CMK (cell line): Measurements from ENCODE around the gene COA5.

Source experiments
- DNase-seq: peaks from one replicate; pipeline ENCODE4 v3.0.0-alpha.2; 2010; ENCODE audit warnings: low read depth

Gene COA5

DNA sequence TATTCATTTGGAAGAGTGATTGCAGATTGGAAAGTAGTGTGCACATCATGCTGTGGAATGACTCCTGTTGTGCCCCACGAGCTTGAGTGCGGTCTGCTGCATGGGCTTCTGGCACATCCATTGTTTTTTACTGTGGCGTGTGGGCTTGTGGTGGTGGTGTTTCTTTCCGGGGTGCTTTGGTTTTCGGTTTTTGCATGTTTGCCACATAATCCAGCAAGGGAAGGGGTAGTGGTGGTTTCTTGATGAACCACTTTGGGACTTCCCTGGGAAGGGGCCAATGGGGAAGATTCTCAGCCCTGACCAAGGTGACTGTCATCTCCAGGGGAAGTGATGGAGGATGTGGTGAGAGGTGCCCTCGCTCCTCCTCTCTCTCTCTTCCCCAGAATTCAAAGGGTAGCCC, 57.0 kb downstream of the COA5 start:
- DNase-seq, result no peak

- DNase-seq, result no peak
These were observed 58.1 kb downstream of the COA5 start for GRCh38 chr2:98550165-98550564.
